Right hindlimb (tissue), 1 donor: ENCODE results near the gene KRTAP10-5.
"Not testable (repeated sequence)": the region's sequence is repeated elsewhere in the genome, so short reads cannot be mapped to it uniquely, and the experiment has no call there.

Source experiments
- DNase-seq: peaks from one replicate; pipeline ENCODE4 v3.0.0-alpha.2; 2018

The KRTAP10-5 gene

GRCh38 chr21:44580231-44580821 lies at the start of gene KRTAP10-5:
Gene KRTAP10-5, minus strand, starts transcription at chr21:44580604. Its CDS starts 26 bp downstream, at chr21:44580578.
- not testable (repeated sequence) for DNase-seq

- no peak for DNase-seq
These were observed 48.4 kb upstream of the KRTAP10-5 start for GRCh38 chr21:44628707-44629391.

GRCh38 chr21:44627831-44628233 lies 47.4 kb upstream of the KRTAP10-5 start:
- DNase-seq: not testable (repeated sequence)

GRCh38 chr21:44627181-44627822 lies 46.9 kb upstream of the KRTAP10-5 start:
- not testable (repeated sequence) for DNase-seq

GRCh38 chr21:44626673-44627143 lies 46.3 kb upstream of the KRTAP10-5 start, which contains the start of gene KRTAP10-9:
Gene KRTAP10-9, plus strand, starts transcription at chr21:44627093. Its CDS starts 79 bp downstream, at chr21:44627172.
- no peak for DNase-seq

- DNase-seq: no peak
These were observed 45.9 kb upstream of the KRTAP10-5 start for GRCh38 chr21:44626262-44626661.

- DNase-seq: no peak
These were observed 45.4 kb upstream of the KRTAP10-5 start for GRCh38 chr21:44625756-44626155.

GRCh38 chr21:44623575-44623974 lies 43.2 kb upstream of the KRTAP10-5 start:
- no peak for DNase-seq

- no peak for DNase-seq
These were observed 39.5 kb upstream of the KRTAP10-5 start for GRCh38 chr21:44619886-44620285.

- no peak for DNase-seq
These were observed 38.5 kb upstream of the KRTAP10-5 start for GRCh38 chr21:44618909-44619308.

- DNase-seq: no peak
These were observed 38.1 kb upstream of the KRTAP10-5 start for GRCh38 chr21:44618504-44618903.

- no peak for DNase-seq
These were observed 36.7 kb upstream of the KRTAP10-5 start for GRCh38 chr21:44617071-44617501.

- DNase-seq: no peak
These were observed 36.2 kb upstream of the KRTAP10-5 start for GRCh38 chr21:44616591-44616926.

- DNase-seq: no peak
These were observed 35.6 kb upstream of the KRTAP10-5 start for GRCh38 chr21:44615911-44616590.

- no peak for DNase-seq
These were observed 35.1 kb upstream of the KRTAP10-5 start for GRCh38 chr21:44615466-44615865.

- DNase-seq: no peak
These were observed 34.6 kb upstream of the KRTAP10-5 start for GRCh38 chr21:44614961-44615391.

GRCh38 chr21:44614161-44614631 lies 33.8 kb upstream of the KRTAP10-5 start:
- no peak for DNase-seq

- no peak for DNase-seq
These were observed 33.2 kb upstream of the KRTAP10-5 start for GRCh38 chr21:44613386-44614155.

GRCh38 chr21:44612669-44613229 lies 32.3 kb upstream of the KRTAP10-5 start:
- DNase-seq: no peak

- DNase-seq: no peak
These were observed 31.7 kb upstream of the KRTAP10-5 start, which contains the start of gene KRTAP10-8 for GRCh38 chr21:44612029-44612486. Gene KRTAP10-8, plus strand, starts transcription at chr21:44612079. Its CDS starts 22 bp downstream, at chr21:44612101.

GRCh38 chr21:44611551-44611950 lies 31.1 kb upstream of the KRTAP10-5 start:
- no peak for DNase-seq
